HCT116 (cell line): ENCODE data around the gene RAB27A. TPM values are rescaled to one million over a fixed set of nuclear protein-coding genes. Genes with fewer than 3 reads are reported as not detected.

Experiments
- ATAC-seq: fragments of 200-7000 bp; cut with Tn5 transposase; 2 replicates; pipeline ENCODE4 v1.9.1; 2020; ENCODE audit warnings: mild to moderate bottlenecking, moderate library complexity
- BruUV-seq: library from RNA; stranded (reverse); fragments of 400-500 nt; replicated peaks from 2 replicates; lab custom pipeline; 2021; lab: Mats Ljungman, UMichigan
- CTCF ChIA-PET: fragments of 300-600 bp; sonication (Branson Sonifier 250); formaldehyde crosslinking; loops from one replicate; lab custom pipeline; 2021; ENCODE audit warnings: antibody characterized with exemption; lab: Charles Lee
- POLR2A ChIA-PET: fragments of 300-600, 350-600 bp; sonication (Branson Sonifier 250); formaldehyde crosslinking; loops from one replicate; lab custom pipeline; 2021; ENCODE audit warnings: antibody characterized with exemption; lab: Charles Lee
- RAD21 ChIA-PET, 2 experiments: fragments of 300-600 bp; sonication (Branson Sonifier 250); formaldehyde crosslinking; loops; one replicate each; lab custom pipeline; 2023; ENCODE audit warnings: low total read pairs in 2 of 2; ENCODE audit not compliant: uncharacterized antibody in 2 of 2, unreplicated experiment in 2 of 2, low non-redundant PET in 1 of 2; lab: Charles Lee
- DNase-seq: peaks from one replicate; pipeline ENCODE4 v3.0.0-alpha.2; 2010; ENCODE audit warnings: low read depth, low spot score
- H2AFZ ChIP-seq: fragments of 200-600 bp; shearing (Covaris generic), sonication (generic); 2 replicates; pipeline ENCODE4 v1.6.1; 2017; ENCODE audit warnings: low read depth, mixed run types, mixed read lengths, antibody characterized with exemption, low read length; ENCODE audit not compliant: poor library complexity, severe bottlenecking
- H3K27ac ChIP-seq: 2 replicates; pipeline ENCODE4 v1.5.1; 2012; ENCODE audit warnings: low read depth, low read length
- H3K27me3 ChIP-seq: fragments of 200-600 bp; sonication (generic); 2 replicates; pipeline ENCODE4 v1.6.1; 2016; ENCODE audit warnings: mixed run types, low read length, mixed read lengths; ENCODE audit not compliant: insufficient read depth
- H3K36me3 ChIP-seq, 2 experiments: fragments of 200-500 bp in 1 of 2; fragments of 200-600 bp in 1 of 2; sonication (Bioruptor generic) in 1 of 2; sonication (generic) in 1 of 2; 2 replicates each; pipeline versions ENCODE4 v1.5.1 to v1.6.1; 2014 to 2016; ENCODE audit warnings: low read length in 2 of 2, inconsistent platforms in 1 of 2, mixed read lengths in 1 of 2, mixed run types in 1 of 2; ENCODE audit not compliant: insufficient read depth in 2 of 2, control insufficient read depth in 1 of 2
- H3K4me1 ChIP-seq, 2 experiments: fragments of 200-600 bp in 1 of 2; sonication (generic) in 1 of 2; 2 replicates each; pipeline versions ENCODE4 v1.5.1 to v1.6.1; 2012 to 2017; ENCODE audit warnings: low read length in 2 of 2, inconsistent platforms in 1 of 2, mild to moderate bottlenecking in 1 of 2, mixed read lengths in 1 of 2, mixed run types in 1 of 2, moderate library complexity in 1 of 2; ENCODE audit not compliant: insufficient read depth in 2 of 2, control insufficient read depth in 1 of 2
- H3K4me2 ChIP-seq: fragments of 200-600 bp; sonication (generic); 2 replicates; pipeline ENCODE4 v1.6.1; 2017; ENCODE audit warnings: mixed run types, low read length, mixed read lengths
- H3K4me3 ChIP-seq, 2 experiments: fragments of 200-600 bp in 1 of 2; sonication (generic) in 1 of 2; replicated peaks in 1 of 2; 2 replicates each; pipeline ENCODE4 v1.5.1; 2011 to 2016; ENCODE audit warnings: low read length in 2 of 2, control low read depth in 1 of 2, low read depth in 1 of 2, mild to moderate bottlenecking in 1 of 2, mixed read lengths in 1 of 2, mixed run types in 1 of 2
- H3K79me2 ChIP-seq: fragments of 200-600 bp; sonication (generic); 2 replicates; pipeline ENCODE4 v1.6.1; 2017; ENCODE audit warnings: mild to moderate bottlenecking, mixed run types, low read length, moderate library complexity, mixed read lengths; ENCODE audit not compliant: insufficient read depth
- H3K9ac ChIP-seq: fragments of 200-600 bp; sonication (generic); 2 replicates; pipeline ENCODE4 v1.6.1; 2016; ENCODE audit warnings: low read length, mixed read lengths
- H3K9me2 ChIP-seq: fragments of 200-600 bp; sonication (generic), shearing (Covaris generic); 2 replicates; pipeline ENCODE4 v1.6.1; 2017; ENCODE audit warnings: mixed run types, mild to moderate bottlenecking, moderate library complexity; ENCODE audit not compliant: insufficient read depth
- H3K9me3 ChIP-seq, 2 experiments: fragments of 200-500 bp in 1 of 2; fragments of 200-600 bp in 1 of 2; sonication (Bioruptor generic) in 1 of 2; sonication (generic) in 1 of 2; 2 replicates each; pipeline ENCODE4 v1.6.1; 2014 to 2017; ENCODE audit warnings: low read length in 2 of 2, mixed read lengths in 2 of 2, inconsistent platforms in 1 of 2, low read depth in 1 of 2, mild to moderate bottlenecking in 1 of 2, mixed run types in 1 of 2, moderate library complexity in 1 of 2; ENCODE audit not compliant: control insufficient read depth in 1 of 2, insufficient read depth in 1 of 2
- H4K20me1 ChIP-seq: fragments of 200-600 bp; sonication (generic), shearing (Covaris generic); 2 replicates; pipeline ENCODE4 v1.6.1; 2017; ENCODE audit warnings: mixed run types, mild to moderate bottlenecking, moderate library complexity; ENCODE audit not compliant: insufficient read depth
- CBX3 ChIP-seq: IDR thresholded peaks from 2 replicates; pipeline ENCODE4 v1.6.1; 2012; ENCODE audit warnings: low read depth
- CEBPB ChIP-seq: IDR thresholded peaks from 2 replicates; pipeline ENCODE4 v1.6.1; 2012; ENCODE audit warnings: low read depth
- EZH2 ChIP-seq: fragments of 200-600 bp; sonication (generic); IDR thresholded peaks from 2 replicates; pipeline ENCODE4 v1.6.1; 2017; ENCODE audit warnings: antibody characterized with exemption, mixed run types
- EZH2phosphoT487 ChIP-seq: fragments of 200-600 bp; IDR thresholded peaks from 2 replicates; pipeline ENCODE4 v1.6.1; 2018; ENCODE audit warnings: antibody characterized with exemption, borderline replicate concordance
- FOSL1 ChIP-seq: IDR thresholded peaks from 2 replicates; pipeline ENCODE4 v1.6.1; 2012; ENCODE audit warnings: low read depth
- POLR2A ChIP-seq: IDR thresholded peaks from 2 replicates; pipeline ENCODE4 v1.7.0; 2011; ENCODE audit warnings: borderline replicate concordance; ENCODE audit not compliant: insufficient read depth, insufficient read length; ENCODE audit errors: extremely low read depth
- RAD21 ChIP-seq: IDR thresholded peaks from 2 replicates; pipeline ENCODE4 v1.6.1; 2012; ENCODE audit warnings: low read depth, mild to moderate bottlenecking
- SIN3A ChIP-seq: IDR thresholded peaks from 2 replicates; pipeline ENCODE4 v1.6.1; 2012; ENCODE audit warnings: low read depth
- SP1 ChIP-seq: IDR thresholded peaks from 2 replicates; pipeline ENCODE4 v1.6.1; 2012; ENCODE audit warnings: low read depth
- SRF ChIP-seq: IDR thresholded peaks from 2 replicates; pipeline ENCODE4 v1.6.1; 2012; ENCODE audit warnings: low read depth
- TCF7L2 ChIP-seq: IDR thresholded peaks from 2 replicates; pipeline ENCODE4 v1.7.0; 2011; ENCODE audit warnings: borderline replicate concordance, inconsistent platforms; ENCODE audit not compliant: insufficient read depth, insufficient read length; ENCODE audit errors: extremely low read depth
- YY1 ChIP-seq: IDR thresholded peaks from 2 replicates; pipeline ENCODE4 v1.6.1; 2011; ENCODE audit warnings: low read length, low read depth, moderate library complexity, mild to moderate bottlenecking; ENCODE audit not compliant: insufficient replicate concordance; ENCODE audit errors: extremely low read depth
- ZBTB33 ChIP-seq: IDR thresholded peaks from 2 replicates; pipeline ENCODE4 v1.6.1; 2011; ENCODE audit warnings: mild to moderate bottlenecking, low read length, moderate library complexity; ENCODE audit not compliant: insufficient replicate concordance; ENCODE audit errors: extremely low read depth
- ZFX ChIP-seq: fragments of 450-650 bp; IDR thresholded peaks from 2 replicates; pipeline ENCODE4 v1.6.1; 2017
- ZNF274 ChIP-seq: fragments of 200-500 bp; sonication (Bioruptor generic); IDR thresholded peaks from 2 replicates; pipeline ENCODE4 v1.6.1; 2014; ENCODE audit warnings: mild to moderate bottlenecking, low read depth, low read length, inconsistent platforms
- intact Hi-C: fragments of 100-400 bp; cut with micrococcal nuclease; formaldehyde crosslinking; loops from 2 replicates; pipeline ENCODE4 v1.10.0; 2022
- total RNA-seq: library from RNA; stranded (reverse); gene quantifications from one replicate; pipeline ENCODE4 v1.2.1, GENCODE V29; 2021; ENCODE audit not compliant: unreplicated experiment

Gene RAB27A
- total RNA-seq, 1 experiment from 2014 or later, result 8.8 TPM

GRCh38 chr15:55320963-55321362 is 31.4 kb upstream of the RAB27A start:
- BruUV-seq, result no TSS peak
- RAD21 ChIA-PET, result no interaction called here
- Histone ChIP-seq H3K4me3 (no peak overlapping the region), H3K36me3 (no peaks in the 10 kb centered on the region; a peak in 2 of 4 replicates), H3K9me3 (no peaks in the 10 kb centered on the region), H3K27ac (no peak overlapping the region), H3K9ac (no peak overlapping the region), H3K4me1 (peaks cover 6 to 11% of the 10 kb centered on the region in 2 experiments; a peak in 3 of 4 replicates), H3K4me2 (no peak overlapping the region), H2AFZ (no peak overlapping the region), H3K27me3 (no peaks in the 10 kb centered on the region), H4K20me1 (no peaks in the 10 kb centered on the region), H3K9me2 (no peaks in the 10 kb centered on the region), H3K79me2 (peaks cover 33% of the 10 kb centered on the region)
- POLR2A ChIA-PET, result no interaction called here
- no peak for TF ChIP-seq CBX3
- TF ChIP-seq ZNF274, result no peak
- TF ChIP-seq POLR2A, result no peak
- no peak for TF ChIP-seq YY1
- TF ChIP-seq FOSL1, result no peak
- TF ChIP-seq EZH2, result no peak
- no peak for TF ChIP-seq RAD21
- TF ChIP-seq SIN3A, result no peak
- no peak for TF ChIP-seq TCF7L2
- no peak for TF ChIP-seq CEBPB
- no peak for TF ChIP-seq SRF
- TF ChIP-seq ZFX, result no peak
- TF ChIP-seq ZBTB33, result no peak
- no peak for TF ChIP-seq SP1
- TF ChIP-seq EZH2phosphoT487, result no peak
- no peak for DNase-seq
- no peak for ATAC-seq
- CTCF ChIA-PET, result no interaction called here
- intact Hi-C loops, result no loop called here
